Measurements from ENCODE around the gene IPO9. TPM values are rescaled to one million over a fixed set of nuclear protein-coding genes. Genes with fewer than 3 reads are reported as not detected.

Gene IPO9
- polyA plus RNA-seq, 1 donor (not counting 4 experiments of a cell fraction or from before 2014, with no cell fraction given) = 38.9 TPM

DNA sequence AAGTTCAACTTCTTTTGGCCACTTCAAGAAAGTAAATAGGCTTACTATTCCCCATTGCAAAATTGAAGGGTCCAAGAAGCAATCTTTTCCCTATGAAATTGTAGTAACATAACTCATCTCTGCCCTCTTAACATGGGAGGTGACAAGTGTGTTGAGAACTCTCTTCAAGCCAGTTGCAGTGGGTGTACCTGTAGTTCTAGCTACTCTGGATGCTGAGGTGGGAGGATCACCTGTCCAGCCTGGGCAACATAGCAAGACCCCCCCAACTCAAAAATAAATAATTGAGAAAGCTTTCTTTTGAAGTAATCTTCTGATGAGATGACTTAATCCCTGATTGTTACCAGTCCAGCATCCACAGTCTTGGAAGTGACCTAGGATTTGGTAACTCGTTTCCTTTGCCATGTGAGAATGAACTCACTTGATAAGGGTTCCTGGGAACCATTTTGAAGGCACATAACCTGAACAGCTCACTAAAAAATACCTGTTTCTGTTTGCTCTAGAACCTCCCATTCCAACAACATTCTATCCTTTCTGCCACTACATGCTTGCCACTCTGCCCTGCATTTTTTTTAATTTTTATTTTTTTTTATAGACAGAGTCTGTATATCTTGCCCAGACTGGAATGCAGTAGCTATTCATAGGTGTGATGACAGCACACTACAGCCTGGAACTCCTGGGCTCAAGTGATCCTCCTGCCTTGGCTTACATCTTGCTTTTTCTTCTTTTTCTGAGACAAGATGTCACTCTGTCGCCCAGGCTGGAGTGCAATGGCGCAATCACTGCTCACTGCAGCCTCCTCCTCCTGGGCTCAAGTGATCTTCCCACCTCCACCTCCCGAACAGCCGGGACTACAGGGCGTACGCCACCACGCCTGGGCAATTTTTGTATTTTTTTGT is 1.4 kb upstream of the IPO9 start:
- no peak overlapping the region for H3K9ac ChIP-seq (ENCODE audit: control insufficient read depth, extremely low read depth, insufficient read depth, low read length)
- H3K27me3 ChIP-seq (ENCODE audit: control insufficient read depth, extremely low read depth, insufficient read depth, low read length) = no peaks in the 10 kb centered on the region
- no peak overlapping the region for H2AFZ ChIP-seq (ENCODE audit: control insufficient read depth, low read length)
- H3K4me2 ChIP-seq (ENCODE audit: control insufficient read depth, extremely low read depth, insufficient read depth, low read depth, low read length) = no peak overlapping the region
- no peaks in the 10 kb centered on the region for H3K9me1 ChIP-seq (ENCODE audit: control insufficient read depth, extremely low read depth, insufficient read depth, low read length)
- peaks cover 8% of the 10 kb centered on the region for H3K4me1 ChIP-seq (ENCODE audit: control insufficient read depth, extremely low read depth, insufficient read depth, low read length)
- H4K20me1 ChIP-seq (ENCODE audit: control insufficient read depth, extremely low read depth, insufficient read depth, low read length) = peaks cover 3% of the 10 kb centered on the region
- FAIRE-seq = no peak
- TF ChIP-seq, protein P1, sequence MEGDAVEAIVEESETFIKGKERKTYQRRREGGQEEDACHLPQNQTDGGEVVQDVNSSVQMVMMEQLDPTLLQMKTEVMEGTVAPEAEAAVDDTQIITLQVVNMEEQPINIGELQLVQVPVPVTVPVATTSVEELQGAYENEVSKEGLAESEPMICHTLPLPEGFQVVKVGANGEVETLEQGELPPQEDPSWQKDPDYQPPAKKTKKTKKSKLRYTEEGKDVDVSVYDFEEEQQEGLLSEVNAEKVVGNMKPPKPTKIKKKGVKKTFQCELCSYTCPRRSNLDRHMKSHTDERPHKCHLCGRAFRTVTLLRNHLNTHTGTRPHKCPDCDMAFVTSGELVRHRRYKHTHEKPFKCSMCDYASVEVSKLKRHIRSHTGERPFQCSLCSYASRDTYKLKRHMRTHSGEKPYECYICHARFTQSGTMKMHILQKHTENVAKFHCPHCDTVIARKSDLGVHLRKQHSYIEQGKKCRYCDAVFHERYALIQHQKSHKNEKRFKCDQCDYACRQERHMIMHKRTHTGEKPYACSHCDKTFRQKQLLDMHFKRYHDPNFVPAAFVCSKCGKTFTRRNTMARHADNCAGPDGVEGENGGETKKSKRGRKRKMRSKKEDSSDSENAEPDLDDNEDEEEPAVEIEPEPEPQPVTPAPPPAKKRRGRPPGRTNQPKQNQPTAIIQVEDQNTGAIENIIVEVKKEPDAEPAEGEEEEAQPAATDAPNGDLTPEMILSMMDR (optimal IDR thresholded peaks at IDR 0.05 in 1 of 3, IDR thresholded peaks at IDR 0.05 in 1 of 3, conservative IDR thresholded peaks at IDR 0.05 in 1 of 3; ENCODE audit: extremely low read depth in 1 of 3, insufficient read depth in 2 of 3, low read length in 3 of 3) = no peak
- TF ChIP-seq EZH2 (IDR thresholded peaks at IDR 0.05; ENCODE audit: low read length) = no peak
- H3K27ac ChIP-seq (ENCODE audit: control insufficient read depth, insufficient read depth, low read length) = no peak overlapping the region
- H3K36me3 ChIP-seq (ENCODE audit: control insufficient read depth in 2 of 2, extremely low read depth in 1 of 2, insufficient read depth in 2 of 2, low read length in 2 of 2) = peaks cover 2 to 3% of the 10 kb centered on the region in 2 experiments
- DNase-seq (ENCODE audit: low read depth, low spot score) = no peak
- peaks cover 35% of the 10 kb centered on the region for H3K79me2 ChIP-seq (ENCODE audit: control insufficient read depth, insufficient read depth, low read length)
- dilution Hi-C loops (cut with MboI; ENCODE audit: extremely low pct_ligation_motif_present, low sequenced_read_pairs) = no loop called here
- no peaks in the 10 kb centered on the region for H3K9me3 ChIP-seq (ENCODE audit: control insufficient read depth, low read depth, low read length)
- H3K4me3 ChIP-seq (ENCODE audit: control insufficient read depth in 2 of 3, extremely low read depth in 1 of 3, insufficient read depth in 2 of 3, low read depth in 1 of 3, low read length in 3 of 3) = no peak overlapping the region

- Histone ChIP-seq H3K27me3 (ENCODE audit: control insufficient read depth, extremely low read depth, insufficient read depth, low read length) (no peaks in the 10 kb centered on the region), H3K27ac (ENCODE audit: control insufficient read depth, insufficient read depth, low read length) (no peak overlapping the region), H3K4me2 (ENCODE audit: control insufficient read depth, extremely low read depth, insufficient read depth, low read depth, low read length) (peak overlapping the region; percentile 44), H3K9me1 (ENCODE audit: control insufficient read depth, extremely low read depth, insufficient read depth, low read length) (no peaks in the 10 kb centered on the region), H3K9ac (ENCODE audit: control insufficient read depth, extremely low read depth, insufficient read depth, low read length) (no peak overlapping the region), H3K79me2 (ENCODE audit: control insufficient read depth, insufficient read depth, low read length) (peaks cover 42% of the 10 kb centered on the region), H3K36me3 (ENCODE audit: control insufficient read depth in 2 of 2, extremely low read depth in 1 of 2, insufficient read depth in 2 of 2, low read length in 2 of 2) (no peaks in the 10 kb centered on the region), H2AFZ (ENCODE audit: control insufficient read depth, low read length) (no peak overlapping the region), H4K20me1 (ENCODE audit: control insufficient read depth, extremely low read depth, insufficient read depth, low read length) (peaks cover 4% of the 10 kb centered on the region), H3K4me1 (ENCODE audit: control insufficient read depth, extremely low read depth, insufficient read depth, low read length) (peaks cover 8% of the 10 kb centered on the region), H3K9me3 (ENCODE audit: control insufficient read depth, low read depth, low read length) (no peaks in the 10 kb centered on the region), H3K4me3 (ENCODE audit: control insufficient read depth in 2 of 3, extremely low read depth in 1 of 3, insufficient read depth in 2 of 3, low read depth in 1 of 3, low read length in 3 of 3) (no peak overlapping the region)
- dilution Hi-C loops (cut with MboI; ENCODE audit: extremely low pct_ligation_motif_present, low sequenced_read_pairs) = no loop called here
- DNase-seq (ENCODE audit: low read depth, low spot score) (no peak), FAIRE-seq (no peak)
- no peak for TF ChIP-seq EZH2 (IDR thresholded peaks at IDR 0.05; ENCODE audit: low read length)
- TF ChIP-seq, protein P1 (optimal IDR thresholded peaks at IDR 0.05 in 1 of 3, IDR thresholded peaks at IDR 0.05 in 1 of 3, conservative IDR thresholded peaks at IDR 0.05 in 1 of 3; ENCODE audit: extremely low read depth in 1 of 3, insufficient read depth in 2 of 3, low read length in 3 of 3) = no peak
Observed at GRCh38 chr1:201828217-201828819, 639 bp upstream of the IPO9 start.
